Muscle layer of duodenum (tissue), 2 donors: Measurements from ENCODE around the gene SLC16A1.

Experiments
- H3K27ac ChIP-seq: one replicate; pipeline ENCODE4 v1.7.0; 2013; ENCODE audit warnings: mild to moderate bottlenecking, low read length
- H3K27me3 ChIP-seq: one replicate; pipeline ENCODE4 v1.7.0; 2013; ENCODE audit warnings: low read depth, mild to moderate bottlenecking, control low read depth, low read length
- H3K36me3 ChIP-seq, 2 donors: one replicate each; pipeline ENCODE4 v1.7.0; 2013; ENCODE audit warnings: low read length in 2 of 2, control low read depth in 1 of 2, mild to moderate bottlenecking in 1 of 2; ENCODE audit not compliant: insufficient read depth in 2 of 2, control insufficient read depth in 1 of 2
- H3K4me1 ChIP-seq, 2 donors: one replicate each; pipeline ENCODE4 v1.7.0; 2013; ENCODE audit warnings: low read length in 2 of 2, mild to moderate bottlenecking in 2 of 2, control low read depth in 1 of 2, moderate library complexity in 1 of 2; ENCODE audit not compliant: insufficient read depth in 2 of 2, control insufficient read depth in 1 of 2
- H3K4me3 ChIP-seq, 2 donors: one replicate each; pipeline ENCODE4 v1.7.0; 2013; ENCODE audit warnings: low read length in 2 of 2, low read depth in 1 of 2, mild to moderate bottlenecking in 1 of 2
- H3K9me3 ChIP-seq, 2 donors: one replicate each; pipeline ENCODE4 v1.7.0; 2013; ENCODE audit warnings: low read length in 2 of 2, control low read depth in 1 of 2, mild to moderate bottlenecking in 1 of 2; ENCODE audit not compliant: control insufficient read depth in 1 of 2
- donor health status: healthy.

SLC16A1 gene

DNA sequence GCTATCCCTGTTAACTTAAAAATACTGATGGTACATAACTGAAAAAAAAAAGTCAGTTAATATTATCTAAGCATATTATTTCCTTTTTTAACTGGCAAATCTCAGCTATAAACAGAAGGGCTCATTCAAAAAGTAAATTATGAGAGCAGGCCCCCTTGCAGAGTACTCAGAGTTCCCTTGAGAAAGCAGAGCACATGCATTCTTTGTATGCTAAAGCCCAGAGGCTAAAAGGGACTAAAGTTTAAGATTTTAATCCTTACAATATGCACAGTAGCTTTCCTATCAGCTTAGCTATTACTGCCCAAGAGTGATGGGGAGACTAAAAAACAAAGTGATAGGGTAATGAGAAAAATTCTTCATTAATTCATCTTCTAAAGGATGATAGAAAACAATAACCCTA is 18.5 kb downstream of the SLC16A1 start:
- Histone ChIP-seq H3K4me1 (peaks cover 10 to 22% of the 10 kb centered on the region in 2 donors), H3K4me3 (no peak overlapping the region), H3K36me3 (no peaks in the 10 kb centered on the region), H3K9me3 (no peaks in the 10 kb centered on the region), H3K27ac (peak overlapping the region; percentile 19), H3K27me3 (no peaks in the 10 kb centered on the region)

- Histone ChIP-seq H3K4me1 (peaks cover 10 to 22% of the 10 kb centered on the region in 2 donors), H3K27ac (peak overlapping the region; percentile 19), H3K27me3 (no peaks in the 10 kb centered on the region), H3K9me3 (no peaks in the 10 kb centered on the region), H3K4me3 (no peak overlapping the region), H3K36me3 (no peaks in the 10 kb centered on the region)
These were observed 18.9 kb downstream of the SLC16A1 start for GRCh38 chr1:112937070-112937469.

- Histone ChIP-seq H3K27ac (no peak overlapping the region), H3K4me1 (peaks cover 10 to 22% of the 10 kb centered on the region in 2 donors), H3K27me3 (no peaks in the 10 kb centered on the region), H3K9me3 (no peaks in the 10 kb centered on the region), H3K36me3 (no peaks in the 10 kb centered on the region), H3K4me3 (no peak overlapping the region)
These were observed 20.4 kb downstream of the SLC16A1 start for GRCh38 chr1:112935461-112936111.

GRCh38 chr1:112934577-112934976 is 21.4 kb downstream of the SLC16A1 start:
- H3K27ac ChIP-seq: no peak overlapping the region

DNA sequence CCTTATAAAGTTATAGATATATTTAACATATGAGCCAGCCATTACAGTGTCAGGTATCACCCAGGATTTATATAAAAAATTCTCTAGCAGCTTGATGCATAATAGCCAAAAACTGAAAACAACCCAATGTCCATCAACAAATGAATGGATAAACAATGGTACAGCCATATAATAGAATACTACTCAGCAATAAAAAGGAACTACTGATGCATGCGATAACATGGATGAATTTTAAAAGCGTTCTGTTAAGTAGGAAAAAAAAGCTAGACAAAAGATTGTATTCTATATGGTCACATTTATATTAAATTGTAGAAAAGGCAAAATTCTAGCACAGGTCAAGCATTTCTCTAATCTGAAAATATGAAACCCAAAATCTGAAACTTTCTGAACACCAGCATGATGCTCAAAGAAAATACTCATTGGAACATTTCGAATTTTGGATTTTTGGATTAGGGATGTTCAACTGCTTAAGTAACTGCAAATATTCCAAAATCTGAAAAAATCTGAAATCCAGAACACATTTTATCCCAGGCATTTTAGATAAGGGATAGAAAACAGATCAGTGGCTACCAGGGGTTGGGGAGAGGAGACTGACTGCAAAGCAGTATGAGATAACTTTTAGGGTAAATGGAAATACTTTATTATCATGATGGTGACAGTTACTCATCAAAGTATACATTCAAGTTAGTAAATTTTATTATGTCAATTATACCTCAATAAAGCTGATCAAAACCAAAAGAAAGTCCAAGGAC is 22.0 kb downstream of the SLC16A1 start:
- no peak overlapping the region for H3K27ac ChIP-seq

More at GRCh38 chr1:112934577-112934976, 21.4 kb downstream of the SLC16A1 start:
- Histone ChIP-seq H3K4me3 (no peak overlapping the region), H3K36me3 (no peaks in the 10 kb centered on the region), H3K27me3 (no peaks in the 10 kb centered on the region), H3K9me3 (no peaks in the 10 kb centered on the region), H3K4me1 (peaks cover 10 to 22% of the 10 kb centered on the region in 2 donors)

DNA sequence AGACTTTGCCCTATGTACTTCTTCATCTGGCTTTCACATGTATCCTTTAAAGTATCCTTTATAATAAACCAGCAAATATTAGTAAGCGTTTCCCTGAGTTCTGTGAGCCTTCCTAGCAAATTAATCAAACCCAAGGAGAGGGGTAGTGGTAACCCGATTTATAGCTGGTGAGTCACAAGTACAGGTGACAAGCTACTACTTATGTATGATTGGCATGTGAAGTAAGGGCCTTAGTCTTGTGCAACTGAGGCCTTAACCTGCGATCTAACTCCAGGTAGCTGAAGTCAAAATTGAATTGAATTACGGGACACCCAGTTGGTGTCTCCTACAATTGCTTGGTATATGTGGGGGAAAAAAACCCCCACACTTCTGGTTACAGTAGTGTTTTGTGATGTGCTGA is 26.0 kb downstream of the SLC16A1 start:
- H3K27me3 ChIP-seq: no peaks in the 10 kb centered on the region
- no peaks in the 10 kb centered on the region for H3K9me3 ChIP-seq
- peaks cover 0 to 6% of the 10 kb centered on the region in 2 donors for H3K36me3 ChIP-seq
- no peak overlapping the region for H3K4me3 ChIP-seq
- H3K4me1 ChIP-seq: no peaks in the 10 kb centered on the region
- H3K27ac ChIP-seq: no peak overlapping the region

More for the DNA sequence above, 22.0 kb downstream of the SLC16A1 start:
- no peaks in the 10 kb centered on the region for H3K9me3 ChIP-seq
- H3K4me3 ChIP-seq: no peak overlapping the region
- H3K36me3 ChIP-seq: peaks cover 0 to 2% of the 10 kb centered on the region in 2 donors
- no peaks in the 10 kb centered on the region for H3K27me3 ChIP-seq
- peaks cover 10 to 22% of the 10 kb centered on the region in 2 donors for H3K4me1 ChIP-seq

DNA sequence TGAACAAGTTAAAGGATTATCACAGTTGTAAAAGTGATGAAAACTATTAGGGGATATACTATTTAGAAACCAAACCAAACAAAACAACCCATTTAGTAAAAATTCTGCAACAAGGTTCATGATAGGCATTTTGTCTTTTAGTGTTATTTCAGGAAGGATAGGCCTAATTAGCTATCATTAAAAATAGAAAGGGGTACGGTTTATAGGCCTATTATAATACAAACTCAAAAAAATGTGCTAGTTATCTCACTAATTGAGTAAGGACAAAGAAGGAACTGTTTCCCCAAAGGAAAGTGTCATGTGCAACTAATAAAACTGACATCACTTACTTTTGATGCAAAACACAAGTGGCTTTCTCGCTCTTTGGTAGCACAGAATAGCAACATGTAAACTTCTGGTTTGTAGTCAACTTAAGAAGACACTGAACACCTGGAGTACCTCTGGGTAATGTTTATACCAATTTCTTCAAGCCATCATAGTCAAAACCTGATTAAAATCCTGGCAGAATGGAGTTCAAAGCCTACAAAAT is 28.5 kb downstream of the SLC16A1 start:
- no peaks in the 10 kb centered on the region for H3K9me3 ChIP-seq
- H3K36me3 ChIP-seq: peaks cover 0 to 18% of the 10 kb centered on the region in 2 donors
- no peaks in the 10 kb centered on the region for H3K4me1 ChIP-seq
- H3K27me3 ChIP-seq: no peaks in the 10 kb centered on the region
- no peak overlapping the region for H3K27ac ChIP-seq
- no peak overlapping the region for H3K4me3 ChIP-seq

- Histone ChIP-seq H3K27ac (no peak overlapping the region), H3K9me3 (no peaks in the 10 kb centered on the region), H3K27me3 (no peaks in the 10 kb centered on the region), H3K4me3 (no peak overlapping the region), H3K4me1 (no peaks in the 10 kb centered on the region), H3K36me3 (peaks cover 0 to 22% of the 10 kb centered on the region in 2 donors)
These were observed 29.1 kb downstream of the SLC16A1 start for GRCh38 chr1:112926858-112927257.

DNA sequence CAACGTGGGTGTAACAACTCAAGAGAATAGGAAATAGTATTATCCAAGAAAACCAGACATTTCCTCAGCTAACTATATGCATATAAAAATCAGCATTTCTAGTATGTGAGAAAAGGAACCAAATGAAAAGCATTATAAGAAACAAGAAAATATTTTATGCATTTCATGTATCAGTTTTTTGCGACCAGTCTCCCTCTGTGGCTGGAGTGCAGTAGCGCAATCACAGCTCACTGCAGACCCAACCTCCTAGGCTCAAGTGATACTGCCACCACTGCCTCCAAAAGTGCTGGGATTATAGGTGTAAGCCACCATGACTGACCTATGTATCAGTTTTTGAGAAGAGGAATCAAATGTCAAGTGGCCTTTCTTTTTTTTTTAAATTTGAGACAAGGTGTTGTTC is 31.0 kb downstream of the SLC16A1 start:
- Histone ChIP-seq H3K4me3 (no peak overlapping the region), H3K36me3 (peaks cover 0 to 24% of the 10 kb centered on the region in 2 donors), H3K9me3 (no peaks in the 10 kb centered on the region), H3K27ac (no peak overlapping the region), H3K4me1 (no peaks in the 10 kb centered on the region), H3K27me3 (no peaks in the 10 kb centered on the region)

- Histone ChIP-seq H3K27me3 (no peaks in the 10 kb centered on the region), H3K27ac (no peak overlapping the region), H3K9me3 (no peaks in the 10 kb centered on the region), H3K4me1 (no peaks in the 10 kb centered on the region), H3K4me3 (no peak overlapping the region), H3K36me3 (peaks cover 0 to 22% of the 10 kb centered on the region in 2 donors)
These were observed 32.0 kb downstream of the SLC16A1 start for GRCh38 chr1:112923959-112924349.

DNA sequence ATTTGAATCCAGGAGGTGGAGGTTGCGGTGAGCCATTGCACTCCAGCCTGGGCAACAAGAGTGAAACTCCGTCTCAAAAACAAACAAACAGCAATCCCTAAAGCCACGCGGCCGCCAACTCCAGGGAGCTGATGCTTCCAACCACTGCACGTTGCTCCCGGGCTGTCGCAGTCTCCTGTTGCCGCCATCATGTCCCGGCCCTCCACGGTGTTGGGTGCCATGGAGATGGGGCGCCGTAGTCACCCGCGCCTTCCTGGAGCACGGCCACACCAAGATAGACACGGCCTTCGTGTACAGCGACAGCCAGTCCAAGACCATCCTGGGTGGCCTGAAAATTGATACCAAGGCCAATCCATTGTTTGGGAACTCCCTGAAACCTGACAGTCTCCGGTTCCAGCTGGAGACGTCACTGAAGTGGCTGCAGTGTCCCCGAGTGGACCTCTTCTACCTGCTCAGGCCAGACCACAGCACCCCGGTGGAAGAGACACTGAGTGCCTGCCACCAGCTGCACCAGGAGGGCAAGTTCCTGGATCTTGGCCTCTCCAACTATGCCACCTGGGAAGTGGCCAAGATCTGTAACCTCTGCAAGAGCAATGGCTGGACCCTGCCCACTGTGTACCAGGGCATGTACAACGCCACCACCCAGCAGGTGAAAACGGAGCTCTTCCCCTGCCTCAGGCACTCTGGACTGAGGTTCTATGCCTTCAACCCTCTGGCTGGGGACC is 32.6 kb downstream of the SLC16A1 start:
- Histone ChIP-seq H3K27ac (no peak overlapping the region), H3K36me3 (peaks cover 0 to 18% of the 10 kb centered on the region in 2 donors), H3K9me3 (no peaks in the 10 kb centered on the region), H3K27me3 (no peaks in the 10 kb centered on the region), H3K4me1 (no peaks in the 10 kb centered on the region), H3K4me3 (no peak overlapping the region)
